ENCODE data around the gene DENND4A. TPM values are rescaled to one million over a fixed set of nuclear protein-coding genes. Genes with fewer than 3 reads are reported as not detected.

Gene DENND4A
- total and polyA plus RNA-seq, 2 experiments from 2014 or later: 5.6 to 10.9 TPM

- no peak overlapping the region for H2AFZ ChIP-seq
- WGBS, 2 experiments (ENCODE audit: low coverage in 1 of 2, low lambda C conversion rate in 2 of 2, missing lambda C conversion rate in 2 of 2): 75 to 78% methylated on average over 6 of the region's 6 CpGs
- in situ Hi-C loops (cut with MboI): no loop called here
Measured at GRCh38 chr15:65837301-65838294, 45.5 kb upstream of the DENND4A start.

GRCh38 chr15:65836665-65837064 lies 44.6 kb upstream of the DENND4A start:
- Histone ChIP-seq H3K4me1 (ENCODE audit: insufficient read depth) (peaks cover 22% of the 10 kb centered on the region), H3K27me3 (replicated peaks; ENCODE audit: insufficient read depth) (no peaks in the 10 kb centered on the region), H3K9me3 (ENCODE audit: low read depth) (no peaks in the 10 kb centered on the region), H3K27ac (no peak overlapping the region), H3K9me2 (ENCODE audit: insufficient read depth) (no peaks in the 10 kb centered on the region), H3K4me2 (ENCODE audit: unreplicated experiment) (no peak overlapping the region), H3K9ac (no peak overlapping the region), H3K36me3 (ENCODE audit: low read depth) (no peaks in the 10 kb centered on the region), H2AFZ (no peak overlapping the region), H3F3A (ENCODE audit: insufficient read depth) (peaks cover 34% of the 10 kb centered on the region), H3K79me2 (ENCODE audit: insufficient read depth) (no peaks in the 10 kb centered on the region), H4K20me1 (ENCODE audit: insufficient read depth) (no peaks in the 10 kb centered on the region), H3K4me3 (no peak overlapping the region)
- TF ChIP-seq EZH2phosphoT487 (IDR thresholded peaks at IDR 0.05; ENCODE audit: insufficient read depth, low read depth) (no peak), EZH2 (IDR thresholded peaks at IDR 0.05; ENCODE audit: insufficient read depth, poor library complexity, severe bottlenecking) (no peak)
- 86 to 91% methylated on average over 4 of the region's 4 CpGs for WGBS, 2 experiments (ENCODE audit: low coverage in 1 of 2, low lambda C conversion rate in 2 of 2, missing lambda C conversion rate in 2 of 2)
- DNase-seq: no peak
- in situ Hi-C loops (cut with MboI): no loop called here

More at GRCh38 chr15:65837301-65838294, 45.5 kb upstream of the DENND4A start:
- H3K27ac ChIP-seq: no peak overlapping the region
- H3K4me2 ChIP-seq (ENCODE audit: unreplicated experiment): no peak overlapping the region
- DNase-seq: no peak
- no peaks in the 10 kb centered on the region for H3K36me3 ChIP-seq (ENCODE audit: low read depth)
- H3K9me2 ChIP-seq (ENCODE audit: insufficient read depth): no peaks in the 10 kb centered on the region
- no peaks in the 10 kb centered on the region for H3K27me3 ChIP-seq (replicated peaks; ENCODE audit: insufficient read depth)
- H4K20me1 ChIP-seq (ENCODE audit: insufficient read depth): no peaks in the 10 kb centered on the region
- H3K9me3 ChIP-seq (ENCODE audit: low read depth): no peaks in the 10 kb centered on the region
- TF ChIP-seq EZH2 (IDR thresholded peaks at IDR 0.05; ENCODE audit: insufficient read depth, poor library complexity, severe bottlenecking) (no peak), EZH2phosphoT487 (IDR thresholded peaks at IDR 0.05; ENCODE audit: insufficient read depth, low read depth) (no peak)
- no peak overlapping the region for H3K4me3 ChIP-seq
- peaks cover 19% of the 10 kb centered on the region for H3K4me1 ChIP-seq (ENCODE audit: insufficient read depth)
- peaks cover 28% of the 10 kb centered on the region for H3F3A ChIP-seq (ENCODE audit: insufficient read depth)
- H3K9ac ChIP-seq: no peak overlapping the region
- H3K79me2 ChIP-seq (ENCODE audit: insufficient read depth): no peaks in the 10 kb centered on the region

GRCh38 chr15:65835447-65835846 lies 43.4 kb upstream of the DENND4A start:
- Histone ChIP-seq H3K9ac (no peak overlapping the region), H3K4me3 (no peak overlapping the region), H3K27ac (no peak overlapping the region), H3K79me2 (ENCODE audit: insufficient read depth) (no peaks in the 10 kb centered on the region), H3K4me2 (ENCODE audit: unreplicated experiment) (no peak overlapping the region), H3K36me3 (ENCODE audit: low read depth) (no peaks in the 10 kb centered on the region), H3K9me3 (ENCODE audit: low read depth) (no peaks in the 10 kb centered on the region), H4K20me1 (ENCODE audit: insufficient read depth) (no peaks in the 10 kb centered on the region), H2AFZ (no peak overlapping the region), H3K9me2 (ENCODE audit: insufficient read depth) (no peaks in the 10 kb centered on the region), H3F3A (ENCODE audit: insufficient read depth) (peaks cover 24% of the 10 kb centered on the region), H3K27me3 (replicated peaks; ENCODE audit: insufficient read depth) (no peaks in the 10 kb centered on the region), H3K4me1 (ENCODE audit: insufficient read depth) (peaks cover 12% of the 10 kb centered on the region)
- no peak for TF ChIP-seq EZH2 (IDR thresholded peaks at IDR 0.05; ENCODE audit: insufficient read depth, poor library complexity, severe bottlenecking)
- WGBS, 2 experiments (ENCODE audit: low coverage in 1 of 2, low lambda C conversion rate in 2 of 2, missing lambda C conversion rate in 2 of 2): 28 to 29% methylated on average over 4 of the region's 4 CpGs
- in situ Hi-C loops (cut with MboI): no loop called here
- no peak for DNase-seq

- WGBS, 2 experiments (ENCODE audit: low coverage in 1 of 2, low lambda C conversion rate in 2 of 2, missing lambda C conversion rate in 2 of 2): 95 to 96% methylated on average over 8 of the region's 8 CpGs
- Histone ChIP-seq H3K27ac (no peak overlapping the region), H3K9ac (no peak overlapping the region), H3K9me3 (ENCODE audit: low read depth) (no peaks in the 10 kb centered on the region), H2AFZ (no peak overlapping the region), H3K4me3 (no peak overlapping the region), H3K4me2 (ENCODE audit: unreplicated experiment) (no peak overlapping the region), H3K9me2 (ENCODE audit: insufficient read depth) (no peaks in the 10 kb centered on the region), H3K36me3 (ENCODE audit: low read depth) (no peaks in the 10 kb centered on the region), H3F3A (ENCODE audit: insufficient read depth) (peaks cover 23% of the 10 kb centered on the region), H3K4me1 (ENCODE audit: insufficient read depth) (peaks cover 12% of the 10 kb centered on the region), H4K20me1 (ENCODE audit: insufficient read depth) (no peaks in the 10 kb centered on the region), H3K27me3 (replicated peaks; ENCODE audit: insufficient read depth) (no peaks in the 10 kb centered on the region), H3K79me2 (ENCODE audit: insufficient read depth) (no peaks in the 10 kb centered on the region)
- TF ChIP-seq EZH2phosphoT487 (IDR thresholded peaks at IDR 0.05; ENCODE audit: insufficient read depth, low read depth): no peak
- in situ Hi-C loops (cut with MboI): no loop called here
- no peak for DNase-seq
Measured at GRCh38 chr15:65834603-65835282, 42.6 kb upstream of the DENND4A start.

Measured in GM23248 (cell line).